Skin of body (tissue), 2 donors: ENCODE measurements around the gene TMEM63C. TPM values are rescaled to one million over a fixed set of nuclear protein-coding genes. Genes with fewer than 3 reads are reported as not detected.
A peak's percentile ranks its signal among the peaks of the same experiment; 100 is the strongest.
"Not testable (repeated sequence)": the region's sequence is repeated elsewhere in the genome, so short reads cannot be mapped to it uniquely, and the experiment has no call there.

Experiments
- DNase-seq: peaks from one replicate; lab custom pipeline; 2025; lab: John Stamatoyannopoulos, UW
- total RNA-seq: library from RNA; depleted of rRNA; stranded (reverse); fragments of >200 nt; gene quantifications from one replicate; pipeline ENCODE4 v1.2.3, GENCODE V29; 2014

TMEM63C gene
- total RNA-seq, 1 donor from 2014 or later: 0.89 TPM

DNA sequence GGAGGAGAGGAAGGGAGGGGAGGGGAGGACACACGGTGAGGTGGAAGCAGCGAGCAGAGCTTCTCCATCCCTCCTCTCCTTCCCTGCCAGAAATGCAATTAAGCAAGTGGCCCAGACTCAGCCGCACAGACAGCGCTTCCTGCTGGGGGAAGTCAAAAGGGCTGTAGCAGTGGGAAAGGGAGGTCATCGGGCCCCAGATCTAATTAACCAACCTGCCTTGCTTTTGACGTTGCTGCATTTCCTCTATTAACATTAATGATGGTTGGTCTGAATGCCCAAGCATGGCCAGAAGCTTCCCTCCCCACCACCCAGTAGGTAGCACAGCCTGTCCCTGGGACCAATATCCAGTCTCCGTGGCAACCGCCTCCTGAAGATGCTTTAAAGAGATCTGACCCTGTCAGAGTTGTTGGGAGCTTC lies 94.0 kb downstream of the TMEM63C start:
- no peak for DNase-seq

GRCh38 chr14:77276295-77276935 lies 94.8 kb downstream of the TMEM63C start:
- DNase-seq: no peak

- no peak for DNase-seq
These were observed 95.4 kb downstream of the TMEM63C start for GRCh38 chr14:77276959-77277358.

DNA sequence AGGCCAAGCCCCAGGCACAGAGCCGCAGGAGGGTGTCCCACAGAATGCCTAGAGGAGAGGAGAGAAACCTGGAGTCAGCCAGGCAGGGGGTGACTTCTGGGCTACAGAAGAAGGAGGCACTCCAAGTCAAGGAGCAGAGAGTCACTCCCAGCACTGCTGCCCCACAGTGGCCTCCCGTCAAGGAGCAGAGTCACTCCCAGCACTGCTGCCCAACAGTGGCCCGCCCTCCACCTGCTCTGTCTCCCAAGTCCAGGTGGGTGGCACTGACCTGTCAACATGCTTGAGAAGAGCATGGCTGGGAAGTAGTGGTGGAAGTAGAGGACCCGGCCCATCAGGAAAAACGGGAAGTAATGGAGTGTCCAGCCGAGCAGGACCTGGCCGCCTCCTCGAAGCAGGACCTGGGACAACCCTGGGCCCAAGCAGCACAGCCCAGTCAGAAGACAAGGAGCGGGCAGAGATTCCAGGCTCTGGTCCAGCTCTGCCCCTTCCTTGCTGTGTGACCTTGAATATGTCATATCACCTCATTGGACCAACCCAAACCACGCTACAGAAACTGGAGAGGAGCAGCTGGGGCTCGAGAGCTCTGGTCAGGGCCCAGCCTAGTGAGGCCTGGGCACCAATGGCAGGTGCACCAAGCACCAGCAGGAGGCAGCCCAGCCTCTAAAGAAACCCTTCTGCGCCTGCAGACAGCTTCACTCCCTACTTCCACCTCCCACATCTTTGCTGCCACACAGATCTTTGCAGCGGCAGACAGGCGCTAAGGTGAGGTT lies 97.0 kb downstream of the TMEM63C start:
- no peak for DNase-seq

DNA sequence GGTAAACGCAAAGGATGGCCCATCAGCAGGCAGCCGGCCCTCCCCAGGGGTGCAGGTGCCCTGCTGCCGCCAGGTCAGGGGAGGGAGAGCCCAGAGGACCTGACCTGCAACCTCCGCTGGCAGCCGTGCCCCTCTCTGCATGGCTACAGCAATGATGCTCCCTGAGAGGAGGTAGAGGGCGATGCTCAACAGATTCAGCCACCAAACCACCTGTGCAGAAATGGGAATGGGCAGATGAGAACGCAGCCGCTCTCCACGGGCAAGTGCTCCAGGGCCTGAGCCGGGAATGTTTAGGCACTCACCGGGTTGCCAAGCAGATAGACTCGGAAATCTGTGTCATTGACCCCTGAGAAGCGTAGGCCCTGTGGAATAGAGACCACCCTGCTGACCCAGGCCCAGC lies 98.1 kb downstream of the TMEM63C start:
- no peak for DNase-seq

GRCh38 chr14:77280921-77281320 lies 99.3 kb downstream of the TMEM63C start:
- not testable (repeated sequence) for DNase-seq

DNA sequence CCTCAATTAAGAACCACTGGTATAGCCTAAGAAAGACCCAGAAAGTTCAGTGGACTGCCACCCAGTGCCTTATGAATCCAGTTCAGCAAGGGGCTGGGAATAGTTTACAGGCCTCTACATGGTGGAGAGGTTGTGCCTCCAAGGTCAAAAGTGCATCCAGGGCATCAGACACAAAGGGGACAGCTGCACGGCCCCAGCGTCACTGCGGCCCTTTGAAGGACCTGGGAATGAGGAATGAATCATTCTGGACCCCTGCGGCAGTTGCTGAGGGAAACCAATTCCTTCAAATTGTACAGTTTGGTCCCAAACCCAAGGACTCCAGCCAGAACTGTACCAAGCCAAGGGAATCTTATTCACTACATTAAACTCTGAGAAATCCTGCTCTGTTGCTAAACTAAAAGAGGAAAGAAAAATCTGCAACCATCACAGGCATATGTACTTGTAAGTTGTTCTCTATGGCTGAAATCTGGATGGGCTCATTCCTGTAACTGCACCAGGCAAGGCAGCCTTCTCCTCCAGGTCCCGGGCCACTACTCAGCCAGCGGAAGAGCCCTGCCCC lies 100.3 kb downstream of the TMEM63C start:
- DNase-seq: no peak

DNA sequence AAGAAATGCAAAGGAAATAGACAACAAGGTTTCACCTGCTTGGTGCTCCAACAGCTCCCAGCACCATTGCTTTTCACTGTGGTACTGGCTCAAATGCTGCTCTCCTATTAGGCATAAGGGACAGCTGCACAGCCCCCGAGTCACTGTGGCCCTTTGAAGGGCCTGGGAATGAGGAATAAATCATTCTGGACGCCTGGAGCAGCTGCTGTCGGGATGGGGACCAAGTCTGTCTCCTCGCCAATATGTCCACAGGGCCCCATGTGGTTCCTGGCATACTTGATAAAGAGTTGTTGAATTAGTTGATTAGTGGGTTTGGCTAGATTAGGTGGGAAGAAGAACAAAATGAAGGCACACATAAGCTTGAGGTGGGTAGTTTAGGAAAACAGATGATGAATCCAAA lies 102.5 kb downstream of the TMEM63C start:
- DNase-seq: no peak

GRCh38 chr14:77284466-77284865 lies 102.9 kb downstream of the TMEM63C start:
- no peak for DNase-seq

- no peak for DNase-seq
These were observed 105.0 kb downstream of the TMEM63C start for GRCh38 chr14:77286576-77286975.

GRCh38 chr14:77290705-77291104 lies 109.1 kb downstream of the TMEM63C start:
- no peak for DNase-seq

GRCh38 chr14:77296155-77296554 lies 114.6 kb downstream of the TMEM63C start:
- no peak for DNase-seq

DNA sequence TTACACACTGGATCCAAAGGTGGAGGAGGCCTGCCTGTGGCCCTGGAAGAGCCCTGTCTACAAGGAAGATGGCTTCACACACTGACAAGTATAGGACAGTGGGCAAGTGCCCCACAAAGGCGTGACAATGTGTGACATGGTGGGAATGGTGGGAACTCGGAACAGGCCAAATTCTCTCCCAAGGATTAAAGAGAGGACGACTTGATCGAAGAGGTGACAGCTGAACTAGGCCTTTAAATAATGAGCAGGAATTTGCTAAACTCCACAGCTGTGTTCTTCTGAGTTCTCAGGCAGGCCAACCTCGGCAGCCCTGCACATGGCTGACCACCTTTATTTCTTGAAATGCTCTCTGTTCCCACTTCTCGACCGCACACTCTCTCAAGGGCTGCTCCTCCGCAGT lies 115.3 kb downstream of the TMEM63C start:
- no peak for DNase-seq

DNA sequence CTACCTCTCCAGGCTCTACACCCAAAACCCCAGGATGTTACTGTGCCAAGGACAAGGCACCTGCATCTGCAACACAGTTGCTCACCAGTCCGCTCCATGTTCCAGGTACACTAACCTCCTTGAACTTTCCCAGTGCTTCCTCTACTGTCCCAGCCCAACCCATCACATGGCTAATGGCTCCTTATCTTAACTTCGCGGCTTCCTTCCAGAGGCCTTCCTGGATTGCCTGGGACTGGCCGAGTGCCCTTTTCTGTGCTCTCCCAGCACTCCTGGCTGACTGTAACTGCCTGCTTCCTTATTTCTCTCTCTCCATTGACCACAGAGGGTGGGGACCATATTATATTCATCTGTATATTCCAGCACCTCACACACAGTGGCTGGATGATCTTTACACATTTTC lies 118.2 kb downstream of the TMEM63C start:
- DNase-seq: no peak

- DNase-seq: peak; percentile 37
These were observed 119.5 kb downstream of the TMEM63C start for GRCh38 chr14:77301103-77301502.

DNA sequence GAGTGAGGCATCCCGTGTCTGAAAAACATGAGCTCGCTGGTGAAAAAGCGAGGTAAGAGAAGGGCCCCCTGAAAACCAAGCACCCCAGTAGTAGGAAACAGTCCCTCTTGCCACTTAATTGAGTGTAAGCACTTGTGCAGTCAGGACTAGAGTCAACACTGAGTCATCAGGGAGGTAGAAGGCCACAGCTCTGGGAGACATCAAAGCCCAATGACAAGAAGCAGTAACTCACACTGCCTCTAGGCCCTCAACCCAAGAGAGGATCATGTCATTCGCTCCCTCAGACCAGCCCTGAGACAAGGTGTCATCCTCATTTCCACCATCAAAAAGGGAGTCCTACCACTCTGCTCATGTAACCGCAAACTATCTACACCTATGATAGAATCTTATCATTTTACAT lies 121.3 kb downstream of the TMEM63C start:
- no peak for DNase-seq

- DNase-seq: no peak
These were observed 122.0 kb downstream of the TMEM63C start for GRCh38 chr14:77303417-77304156.

DNA sequence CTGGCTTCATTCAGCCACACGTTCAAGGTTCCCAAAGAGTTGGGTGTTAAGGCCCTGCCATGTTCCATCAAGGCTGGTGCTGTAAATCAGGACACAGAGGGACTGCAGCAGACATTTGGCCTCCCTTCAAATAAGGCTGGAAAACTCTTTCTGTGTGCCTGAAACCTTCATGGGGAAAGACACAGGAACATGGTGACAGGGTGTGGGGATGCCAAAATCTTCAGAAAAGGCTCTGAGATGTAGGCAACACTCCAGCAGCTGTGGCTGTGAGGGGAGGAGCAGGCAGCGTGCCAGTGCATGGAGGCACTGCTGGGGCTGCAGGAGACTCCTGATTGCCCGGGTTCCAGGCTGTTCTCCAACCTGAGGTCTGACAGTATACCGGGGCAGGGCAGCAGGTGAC lies 124.1 kb downstream of the TMEM63C start:
- DNase-seq: no peak

DNA sequence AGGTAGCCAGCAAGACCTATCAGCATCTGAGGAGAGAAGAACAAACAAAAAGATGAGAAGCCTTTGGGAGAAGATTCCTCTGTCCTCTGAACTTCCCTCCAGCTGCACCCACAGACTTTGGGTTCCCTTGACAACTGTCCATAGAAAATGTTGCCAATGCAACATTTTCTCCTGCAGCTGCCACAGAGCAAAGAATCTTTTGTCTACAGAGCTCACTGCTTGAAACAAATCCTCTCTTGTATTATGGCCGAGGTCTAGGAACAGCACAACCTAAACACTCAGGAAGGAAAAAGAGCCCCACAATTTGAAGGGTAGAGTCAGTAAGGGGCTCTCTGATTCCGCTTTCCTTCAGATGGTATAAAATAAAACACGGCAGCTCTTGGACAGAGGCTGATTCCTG lies 124.8 kb downstream of the TMEM63C start:
- DNase-seq: peak; percentile 17

- DNase-seq: peak; percentile 42
These were observed 125.4 kb downstream of the TMEM63C start for GRCh38 chr14:77306851-77307496.
